Activated B cell treated with CpG ODN at 0.5 μM for 24 hours (primary cell): ENCODE measurements around the gene CDYL. TPM values are rescaled to one million over a fixed set of nuclear protein-coding genes. Genes with fewer than 3 reads are reported as not detected.

Experiments
- ATAC-seq: fragments of 200-7000 bp; cut with Tn5 transposase; one replicate; pipeline ENCODE4 v1.10.0; 2021; ENCODE audit warnings: low read depth, mild to moderate bottlenecking, moderate library complexity
- CTCF ChIA-PET: fragments of 350-600 bp; sonication (Branson Sonifier 250); formaldehyde crosslinking; loops from one replicate; lab custom pipeline; 2021; ENCODE audit warnings: antibody characterized with exemption; lab: Charles Lee
- POLR2A ChIA-PET: fragments of 350-600 bp; sonication (Branson Sonifier 250); formaldehyde crosslinking; loops from one replicate; lab custom pipeline; 2021; ENCODE audit warnings: antibody characterized with exemption; lab: Charles Lee
- DNase-seq: peaks from one replicate; pipeline ENCODE4 v3.0.0; 2022
- H3K27ac Mint-ChIP-seq: one replicate; pipeline ENCODE4 v1.8.0; 2020; ENCODE audit warnings: mixed read lengths
- H3K27me3 Mint-ChIP-seq: one replicate; pipeline ENCODE4 v1.8.0; 2021; ENCODE audit warnings: mixed read lengths
- H3K36me3 Mint-ChIP-seq: one replicate; pipeline ENCODE4 v1.8.0; 2021; ENCODE audit warnings: low read depth, mixed read lengths
- H3K4me1 Mint-ChIP-seq: one replicate; pipeline ENCODE4 v1.8.0; 2021; ENCODE audit warnings: mixed read lengths
- H3K4me3 Mint-ChIP-seq: one replicate; pipeline ENCODE4 v1.8.0; 2020; ENCODE audit warnings: mild to moderate bottlenecking, mixed read lengths
- H3K9me3 Mint-ChIP-seq: one replicate; pipeline ENCODE4 v1.8.0; 2020; ENCODE audit warnings: mixed read lengths
- CTCF ChIP-seq: fragments of 200-600 bp; IDR thresholded peaks from one replicate; pipeline ENCODE4 v1.8.0; 2022; ENCODE audit warnings: antibody characterized with exemption, mild to moderate bottlenecking
- intact Hi-C: fragments of 100-400 bp; cut with micrococcal nuclease; formaldehyde crosslinking; loops from one replicate; pipeline ENCODE4 v1.15.1; 2024
- total RNA-seq: library from RNA; stranded (reverse); gene quantifications from 2 replicates; pipeline ENCODE4 v1.2.3, GENCODE V29; 2022

Gene CDYL
- total RNA-seq, 1 donor from 2014 or later, result 47.5 TPM

GRCh38 chr6:4772750-4773149 is 3.5 kb upstream of the CDYL start:
- Mint-ChIP-seq H3K27me3 (no peaks in the 10 kb centered on the region), H3K27ac (no peak overlapping the region), H3K9me3 (no peaks in the 10 kb centered on the region), H3K4me1 (peaks cover 18% of the 10 kb centered on the region), H3K36me3 (peaks cover 2% of the 10 kb centered on the region), H3K4me3 (no peak overlapping the region)
- DNase-seq (no peak), ATAC-seq (no peak)
- no peak for TF ChIP-seq CTCF
- POLR2A ChIA-PET, result no interaction called here
- CTCF ChIA-PET, result no interaction called here
- intact Hi-C loops, result loop anchor here (10.0 kb wide), 2 partner anchors 72 to 1232 kb away; partner anchors contain the start of gene NRN1

- DNase-seq, result no peak
- Mint-ChIP-seq H3K27me3 (no peaks in the 10 kb centered on the region), H3K4me3 (no peak overlapping the region), H3K27ac (no peak overlapping the region), H3K36me3 (peaks cover 2% of the 10 kb centered on the region), H3K9me3 (peaks cover 2% of the 10 kb centered on the region), H3K4me1 (peaks cover 22% of the 10 kb centered on the region)
- CTCF ChIA-PET, result no interaction called here
- intact Hi-C loops, result loop anchor here (10.0 kb wide), 2 partner anchors 72 to 1232 kb away; partner anchors contain the start of gene NRN1
- POLR2A ChIA-PET, result no interaction called here
- TF ChIP-seq CTCF, result no peak
- no peak for ATAC-seq
Observed at GRCh38 chr6:4773181-4773580, 3.0 kb upstream of the CDYL start.

- H3K4me1 Mint-ChIP-seq, result peaks cover 33% of the 10 kb centered on the region
- H3K9me3 Mint-ChIP-seq, result peaks cover 6% of the 10 kb centered on the region
- peak overlapping the region; percentile 88 for H3K4me3 Mint-ChIP-seq
- no peak for TF ChIP-seq CTCF
- intact Hi-C loops, result loop anchor here (2.0 to 10.0 kb wide), 3 partner anchors 71 to 1231 kb away; partner anchors contain the start of gene NRN1
- H3K27me3 Mint-ChIP-seq, result no peaks in the 10 kb centered on the region
- no peak for DNase-seq
- H3K36me3 Mint-ChIP-seq, result peaks cover 2% of the 10 kb centered on the region
- ChIA-PET CTCF (no interaction called here), POLR2A (interaction anchor here (1.5 kb wide), 1 partner anchor 25 kb away, joined by 3 read pairs; no protein-coding TSS in a partner anchor)
- peak overlapping the region; percentile 74 for H3K27ac Mint-ChIP-seq
- ATAC-seq, result no peak
Observed at GRCh38 chr6:4774296-4774695, 1.9 kb upstream of the CDYL start.

- intact Hi-C loops, result loop anchor here (1.0 to 10.0 kb wide), 8 partner anchors 70 to 1230 kb away; partner anchors contain the start of genes ECI2, NRN1, PXDC1 and RPP40
- ATAC-seq, result no peak
- Mint-ChIP-seq H3K27me3 (no peaks in the 10 kb centered on the region), H3K4me1 (peaks cover 38% of the 10 kb centered on the region), H3K27ac (peak overlapping the region; percentile 74), H3K36me3 (peaks cover 2% of the 10 kb centered on the region), H3K4me3 (peak overlapping the region; percentile 88), H3K9me3 (peaks cover 6% of the 10 kb centered on the region)
- ChIA-PET CTCF (no interaction called here), POLR2A (interaction anchor here (0.5 to 2.8 kb wide), 5 partner anchors 15 to 757 kb away, joined by 3 to 17 read pairs (median 3); no protein-coding TSS in a partner anchor)
- no peak for DNase-seq
- TF ChIP-seq CTCF, result no peak
Observed at GRCh38 chr6:4774715-4775493, 1.3 kb upstream of the CDYL start.
